Lower leg skin (tissue), 3 donors: ENCODE results near the gene FAM180A.

Experiments
- POLR2A ChIP-seq, 2 donors: fragments of 450-650 bp; IDR thresholded peaks; one replicate each; pipeline ENCODE4 v1.6.1; 2016 to 2017; ENCODE audit warnings: antibody characterized with exemption in 2 of 2, mild to moderate bottlenecking in 1 of 2, moderate library complexity in 1 of 2
- TF ChIP-seq, protein P1 (sequence below), 3 donors: fragments of 450-650 bp; IDR thresholded peaks; one replicate each; pipeline ENCODE4 v1.5.1; 2016; ENCODE audit warnings: antibody characterized with exemption in 3 of 3, mild to moderate bottlenecking in 3 of 3, moderate library complexity in 2 of 3

GRCh38 chr7:135768467-135768866, 19.9 kb upstream of the FAM180A start:
- TF ChIP-seq, protein P1, sequence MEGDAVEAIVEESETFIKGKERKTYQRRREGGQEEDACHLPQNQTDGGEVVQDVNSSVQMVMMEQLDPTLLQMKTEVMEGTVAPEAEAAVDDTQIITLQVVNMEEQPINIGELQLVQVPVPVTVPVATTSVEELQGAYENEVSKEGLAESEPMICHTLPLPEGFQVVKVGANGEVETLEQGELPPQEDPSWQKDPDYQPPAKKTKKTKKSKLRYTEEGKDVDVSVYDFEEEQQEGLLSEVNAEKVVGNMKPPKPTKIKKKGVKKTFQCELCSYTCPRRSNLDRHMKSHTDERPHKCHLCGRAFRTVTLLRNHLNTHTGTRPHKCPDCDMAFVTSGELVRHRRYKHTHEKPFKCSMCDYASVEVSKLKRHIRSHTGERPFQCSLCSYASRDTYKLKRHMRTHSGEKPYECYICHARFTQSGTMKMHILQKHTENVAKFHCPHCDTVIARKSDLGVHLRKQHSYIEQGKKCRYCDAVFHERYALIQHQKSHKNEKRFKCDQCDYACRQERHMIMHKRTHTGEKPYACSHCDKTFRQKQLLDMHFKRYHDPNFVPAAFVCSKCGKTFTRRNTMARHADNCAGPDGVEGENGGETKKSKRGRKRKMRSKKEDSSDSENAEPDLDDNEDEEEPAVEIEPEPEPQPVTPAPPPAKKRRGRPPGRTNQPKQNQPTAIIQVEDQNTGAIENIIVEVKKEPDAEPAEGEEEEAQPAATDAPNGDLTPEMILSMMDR (IDR thresholded peaks at IDR 0.05) = no peak
- TF ChIP-seq POLR2A (IDR thresholded peaks at IDR 0.05) = no peak
